Measurements from ENCODE around the gene GRPEL1. TPM values are rescaled to one million over a fixed set of nuclear protein-coding genes. Genes with fewer than 3 reads are reported as not detected.

Gene GRPEL1
- total and polyA plus RNA-seq, 2 of the 8 experiments (the other 6 are each of a cell fraction or from before 2014, with no cell fraction given): 13.5 to 39.9 TPM

DNA sequence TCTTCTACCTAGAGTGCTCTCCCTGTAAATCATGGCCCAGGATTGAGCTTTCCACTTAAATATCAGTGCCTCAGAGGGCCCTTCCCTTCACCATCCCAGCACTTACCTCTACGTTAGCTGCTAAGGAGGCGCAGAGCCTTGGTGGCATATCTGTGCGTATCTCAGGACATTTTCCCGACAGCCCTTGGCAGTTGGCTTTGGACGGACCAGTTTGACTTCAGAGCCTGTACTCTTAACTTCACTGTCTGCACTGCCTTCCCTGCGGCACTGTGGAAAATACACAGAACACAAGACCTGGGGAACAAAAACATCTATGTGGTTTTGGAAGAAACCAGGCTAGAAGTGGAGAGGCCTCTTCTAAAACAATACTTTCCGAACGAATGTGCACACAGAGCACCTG lies 22.3 kb downstream of the GRPEL1 start (continued):
- TF ChIP-seq, protein P1, sequence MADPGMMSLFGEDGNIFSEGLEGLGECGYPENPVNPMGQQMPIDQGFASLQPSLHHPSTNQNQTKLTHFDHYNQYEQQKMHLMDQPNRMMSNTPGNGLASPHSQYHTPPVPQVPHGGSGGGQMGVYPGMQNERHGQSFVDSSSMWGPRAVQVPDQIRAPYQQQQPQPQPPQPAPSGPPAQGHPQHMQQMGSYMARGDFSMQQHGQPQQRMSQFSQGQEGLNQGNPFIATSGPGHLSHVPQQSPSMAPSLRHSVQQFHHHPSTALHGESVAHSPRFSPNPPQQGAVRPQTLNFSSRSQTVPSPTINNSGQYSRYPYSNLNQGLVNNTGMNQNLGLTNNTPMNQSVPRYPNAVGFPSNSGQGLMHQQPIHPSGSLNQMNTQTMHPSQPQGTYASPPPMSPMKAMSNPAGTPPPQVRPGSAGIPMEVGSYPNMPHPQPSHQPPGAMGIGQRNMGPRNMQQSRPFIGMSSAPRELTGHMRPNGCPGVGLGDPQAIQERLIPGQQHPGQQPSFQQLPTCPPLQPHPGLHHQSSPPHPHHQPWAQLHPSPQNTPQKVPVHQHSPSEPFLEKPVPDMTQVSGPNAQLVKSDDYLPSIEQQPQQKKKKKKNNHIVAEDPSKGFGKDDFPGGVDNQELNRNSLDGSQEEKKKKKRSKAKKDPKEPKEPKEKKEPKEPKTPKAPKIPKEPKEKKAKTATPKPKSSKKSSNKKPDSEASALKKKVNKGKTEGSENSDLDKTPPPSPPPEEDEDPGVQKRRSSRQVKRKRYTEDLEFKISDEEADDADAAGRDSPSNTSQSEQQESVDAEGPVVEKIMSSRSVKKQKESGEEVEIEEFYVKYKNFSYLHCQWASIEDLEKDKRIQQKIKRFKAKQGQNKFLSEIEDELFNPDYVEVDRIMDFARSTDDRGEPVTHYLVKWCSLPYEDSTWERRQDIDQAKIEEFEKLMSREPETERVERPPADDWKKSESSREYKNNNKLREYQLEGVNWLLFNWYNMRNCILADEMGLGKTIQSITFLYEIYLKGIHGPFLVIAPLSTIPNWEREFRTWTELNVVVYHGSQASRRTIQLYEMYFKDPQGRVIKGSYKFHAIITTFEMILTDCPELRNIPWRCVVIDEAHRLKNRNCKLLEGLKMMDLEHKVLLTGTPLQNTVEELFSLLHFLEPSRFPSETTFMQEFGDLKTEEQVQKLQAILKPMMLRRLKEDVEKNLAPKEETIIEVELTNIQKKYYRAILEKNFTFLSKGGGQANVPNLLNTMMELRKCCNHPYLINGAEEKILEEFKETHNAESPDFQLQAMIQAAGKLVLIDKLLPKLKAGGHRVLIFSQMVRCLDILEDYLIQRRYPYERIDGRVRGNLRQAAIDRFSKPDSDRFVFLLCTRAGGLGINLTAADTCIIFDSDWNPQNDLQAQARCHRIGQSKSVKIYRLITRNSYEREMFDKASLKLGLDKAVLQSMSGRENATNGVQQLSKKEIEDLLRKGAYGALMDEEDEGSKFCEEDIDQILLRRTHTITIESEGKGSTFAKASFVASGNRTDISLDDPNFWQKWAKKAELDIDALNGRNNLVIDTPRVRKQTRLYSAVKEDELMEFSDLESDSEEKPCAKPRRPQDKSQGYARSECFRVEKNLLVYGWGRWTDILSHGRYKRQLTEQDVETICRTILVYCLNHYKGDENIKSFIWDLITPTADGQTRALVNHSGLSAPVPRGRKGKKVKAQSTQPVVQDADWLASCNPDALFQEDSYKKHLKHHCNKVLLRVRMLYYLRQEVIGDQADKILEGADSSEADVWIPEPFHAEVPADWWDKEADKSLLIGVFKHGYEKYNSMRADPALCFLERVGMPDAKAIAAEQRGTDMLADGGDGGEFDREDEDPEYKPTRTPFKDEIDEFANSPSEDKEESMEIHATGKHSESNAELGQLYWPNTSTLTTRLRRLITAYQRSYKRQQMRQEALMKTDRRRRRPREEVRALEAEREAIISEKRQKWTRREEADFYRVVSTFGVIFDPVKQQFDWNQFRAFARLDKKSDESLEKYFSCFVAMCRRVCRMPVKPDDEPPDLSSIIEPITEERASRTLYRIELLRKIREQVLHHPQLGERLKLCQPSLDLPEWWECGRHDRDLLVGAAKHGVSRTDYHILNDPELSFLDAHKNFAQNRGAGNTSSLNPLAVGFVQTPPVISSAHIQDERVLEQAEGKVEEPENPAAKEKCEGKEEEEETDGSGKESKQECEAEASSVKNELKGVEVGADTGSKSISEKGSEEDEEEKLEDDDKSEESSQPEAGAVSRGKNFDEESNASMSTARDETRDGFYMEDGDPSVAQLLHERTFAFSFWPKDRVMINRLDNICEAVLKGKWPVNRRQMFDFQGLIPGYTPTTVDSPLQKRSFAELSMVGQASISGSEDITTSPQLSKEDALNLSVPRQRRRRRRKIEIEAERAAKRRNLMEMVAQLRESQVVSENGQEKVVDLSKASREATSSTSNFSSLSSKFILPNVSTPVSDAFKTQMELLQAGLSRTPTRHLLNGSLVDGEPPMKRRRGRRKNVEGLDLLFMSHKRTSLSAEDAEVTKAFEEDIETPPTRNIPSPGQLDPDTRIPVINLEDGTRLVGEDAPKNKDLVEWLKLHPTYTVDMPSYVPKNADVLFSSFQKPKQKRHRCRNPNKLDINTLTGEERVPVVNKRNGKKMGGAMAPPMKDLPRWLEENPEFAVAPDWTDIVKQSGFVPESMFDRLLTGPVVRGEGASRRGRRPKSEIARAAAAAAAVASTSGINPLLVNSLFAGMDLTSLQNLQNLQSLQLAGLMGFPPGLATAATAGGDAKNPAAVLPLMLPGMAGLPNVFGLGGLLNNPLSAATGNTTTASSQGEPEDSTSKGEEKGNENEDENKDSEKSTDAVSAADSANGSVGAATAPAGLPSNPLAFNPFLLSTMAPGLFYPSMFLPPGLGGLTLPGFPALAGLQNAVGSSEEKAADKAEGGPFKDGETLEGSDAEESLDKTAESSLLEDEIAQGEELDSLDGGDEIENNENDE (IDR thresholded peaks at IDR 0.05; ENCODE audit: insufficient replicate concordance, low read length): no peak
- TF ChIP-seq ZNF274 (IDR thresholded peaks at IDR 0.05; ENCODE audit: borderline replicate concordance, extremely low read depth, low read length) (no peak), HDAC6 (IDR thresholded peaks at IDR 0.05; ENCODE audit: low read depth, low read length) (no peak), TEAD4 (IDR thresholded peaks at IDR 0.05; ENCODE audit: low read depth, low read length) (no peak), KDM5A (IDR thresholded peaks at IDR 0.05; ENCODE audit: low read length) (no peak), RBBP5 (IDR thresholded peaks at IDR 0.05; ENCODE audit: borderline replicate concordance, low read depth, low read length) (no peak), BACH1 (IDR thresholded peaks at IDR 0.05; ENCODE audit: low read length) (no peak), NRF1 (IDR thresholded peaks at IDR 0.05; ENCODE audit: low read depth, low read length) (no peak), KDM1A (IDR thresholded peaks at IDR 0.05; ENCODE audit: borderline replicate concordance, low read length) (no peak), TBP (IDR thresholded peaks at IDR 0.05; ENCODE audit: low read depth, low read length) (no peak), SRF (IDR thresholded peaks at IDR 0.05; ENCODE audit: low read depth, low read length) (no peak)
